HepG2 (cell line): ENCODE data around the gene CARD9. TPM values are rescaled to one million over a fixed set of nuclear protein-coding genes. Genes with fewer than 3 reads are reported as not detected.

Experiments used
- ARHGAP35 ChIP-seq: sonication (generic); formaldehyde crosslinking; IDR thresholded peaks from 2 replicates; pipeline ENCODE4 v1.9.0; 2022; ENCODE audit warnings: mild to moderate bottlenecking, inconsistent platforms, moderate library complexity, missing genetic modification reagents, borderline replicate concordance
- ATM ChIP-seq: fragments of 450-650 bp; IDR thresholded peaks from 2 replicates; pipeline ENCODE4 v1.7.1; 2017; ENCODE audit warnings: mild to moderate bottlenecking, borderline replicate concordance
- E2F5 ChIP-seq: sonication (generic); formaldehyde crosslinking; conservative IDR thresholded peaks from 2 replicates; pipeline ENCODE4 v1.4.0; 2020; ENCODE audit warnings: missing genetic modification reagents
- FOXK2 ChIP-seq: fragments of 450-650 bp; IDR thresholded peaks from 2 replicates; pipeline ENCODE4 v1.6.1; 2016
- HNRNPK ChIP-seq: fragments of 200-400 bp; formaldehyde crosslinking; IDR thresholded peaks from 2 replicates; pipeline ENCODE4 v1.6.1; 2018; ENCODE audit warnings: low read length, low read depth, moderate library complexity, mild to moderate bottlenecking; ENCODE audit not compliant: poor library complexity, severe bottlenecking
- KDM6A ChIP-seq: IDR thresholded peaks from 2 replicates; pipeline ENCODE4 v1.6.1; 2016; ENCODE audit warnings: low read depth
- KLF13 ChIP-seq: sonication (generic); formaldehyde crosslinking; IDR thresholded peaks from 2 replicates; pipeline ENCODE4 v1.4.0; 2020; ENCODE audit warnings: mild to moderate bottlenecking, missing genetic modification reagents
- MTF1 ChIP-seq: sonication (generic); formaldehyde crosslinking; IDR thresholded peaks from 2 replicates; pipeline ENCODE4 v1.5.0; 2020; ENCODE audit warnings: missing genetic modification reagents
- MZF1 ChIP-seq: sonication (generic); formaldehyde crosslinking; IDR thresholded peaks from 2 replicates; pipeline ENCODE4 v1.8.1; 2023; ENCODE audit warnings: mild to moderate bottlenecking, missing genetic modification reagents, borderline replicate concordance
- PHF5A ChIP-seq: IDR thresholded peaks from one replicate; pipeline ENCODE4 v1.6.1; 2018; ENCODE audit warnings: low read depth, missing genetic modification reagents; ENCODE audit not compliant: unreplicated experiment
- PITX1 ChIP-seq: sonication (generic); formaldehyde crosslinking; IDR thresholded peaks from 2 replicates; pipeline ENCODE4 v1.5.1; 2020; ENCODE audit warnings: mild to moderate bottlenecking, missing genetic modification reagents
- SRSF1 ChIP-seq: fragments of 200-400 bp; formaldehyde crosslinking; optimal IDR thresholded peaks from 2 replicates; pipeline ENCODE3; 2017; ENCODE audit warnings: mild to moderate bottlenecking, low read depth, low read length, moderate library complexity
- SRY ChIP-seq: sonication (generic); formaldehyde crosslinking; IDR thresholded peaks from 2 replicates; pipeline ENCODE4 v1.8.0; 2022; ENCODE audit warnings: mild to moderate bottlenecking, missing genetic modification reagents
- TSC22D2 ChIP-seq: sonication (generic); formaldehyde crosslinking; IDR thresholded peaks from 2 replicates; pipeline ENCODE4 v1.5.1; 2020; ENCODE audit warnings: missing genetic modification reagents, mild to moderate bottlenecking, borderline replicate concordance
- ZBTB43 ChIP-seq: sonication (generic); formaldehyde crosslinking; conservative IDR thresholded peaks from 2 replicates; pipeline ENCODE4 v1.4.0; 2020; ENCODE audit warnings: missing genetic modification reagents
- ZNF251 ChIP-seq: sonication (generic); formaldehyde crosslinking; IDR thresholded peaks from 2 replicates; pipeline ENCODE4 v1.9.0; 2021; ENCODE audit warnings: mild to moderate bottlenecking, missing genetic modification reagents
- ZNF510 ChIP-seq: sonication (generic); formaldehyde crosslinking; IDR thresholded peaks from 2 replicates; pipeline ENCODE4 v1.4.0; 2020; ENCODE audit warnings: low read depth, mild to moderate bottlenecking, missing genetic modification reagents
- ZNF557 ChIP-seq: sonication (generic); formaldehyde crosslinking; IDR thresholded peaks from 2 replicates; pipeline ENCODE4 v1.4.0; 2020; ENCODE audit warnings: missing genetic modification reagents
- ZNF597 ChIP-seq: sonication (generic); formaldehyde crosslinking; IDR thresholded peaks from 2 replicates; pipeline ENCODE4 v1.5.0; 2020; ENCODE audit warnings: missing genetic modification reagents
- ZNF598 ChIP-seq: sonication (generic); formaldehyde crosslinking; IDR thresholded peaks from 2 replicates; pipeline ENCODE4 v1.5.1; 2020; ENCODE audit warnings: mild to moderate bottlenecking, missing genetic modification reagents, borderline replicate concordance
- ZNF607 ChIP-seq: sonication (generic); formaldehyde crosslinking; IDR thresholded peaks from 2 replicates; pipeline ENCODE4 v1.5.1; 2020; ENCODE audit warnings: missing genetic modification reagents, mild to moderate bottlenecking, borderline replicate concordance
- ZNF639 ChIP-seq: conservative IDR thresholded peaks from 2 replicates; pipeline ENCODE4 v1.6.1; 2018; ENCODE audit warnings: missing genetic modification reagents
- ZNF749 ChIP-seq: sonication (generic); formaldehyde crosslinking; IDR thresholded peaks from 2 replicates; pipeline ENCODE4 v1.8.0; 2022; ENCODE audit warnings: mild to moderate bottlenecking, missing genetic modification reagents, moderate library complexity, borderline replicate concordance
- polyA plus RNA-seq, 8 experiments: library from polyadenylated mRNA; depleted of rRNA in 3 of 8; stranded (reverse) in 7 of 8; unstranded in 1 of 8; fragments of >200 nt; fragmentation: Illumina TruSeq in 4 of 8; extraction: Trizol in 4 of 8; gene quantifications; 2 replicates each; pipeline versions ENCODE4 v1.2.1 to v1.2.3, GENCODE V29; 2011 to 2016; ENCODE audit warnings: low read depth in 4 of 8, missing spikeins in 1 of 8, mixed read lengths in 1 of 8; ENCODE audit not compliant: insufficient read depth in 1 of 8
- total RNA-seq, 5 experiments: library from RNA; depleted of rRNA; stranded (reverse); fragments of >200 nt; fragmentation: Illumina TruSeq; extraction: Trizol; gene quantifications; 2 replicates each; pipeline ENCODE4 v1.2.3, GENCODE V29; 2016; ENCODE audit warnings: low read depth in 1 of 5
- TF ChIP-seq, protein P1 (sequence below): IDR thresholded peaks from 2 replicates; pipeline ENCODE4 v1.6.1; 2016

The CARD9 gene
- total and polyA plus RNA-seq, 2 of the 13 experiments (the other 11 are each of a cell fraction or from before 2014, with no cell fraction given): 3.3 to 7.4 TPM

- no peak for TF ChIP-seq ZNF597 (CRISPR knock-in tag)
- TF ChIP-seq ARHGAP35 (CRISPR knock-in tag): peak; percentile 67; the same call in 1 of the 2 replicates
- peak; percentile 95 for TF ChIP-seq SRY (CRISPR knock-in tag)
- no peak for TF ChIP-seq PHF5A (CRISPR knock-in tag)
- TF ChIP-seq TSC22D2: peak; percentile 91
- TF ChIP-seq ZNF251 (CRISPR knock-in tag): no peak
- TF ChIP-seq HNRNPK: no peak
- no peak for TF ChIP-seq FOXK2
- peak; percentile 78 for TF ChIP-seq E2F5
- TF ChIP-seq ZNF749: peak; percentile 69; the same call in 1 of the 2 replicates
- TF ChIP-seq ZNF510 (CRISPR knock-in tag): no peak
- no peak for TF ChIP-seq ZNF598 (CRISPR knock-in tag)
- TF ChIP-seq ZBTB43: peak; percentile 85
- peak; percentile 81; the same call in 1 of the 2 replicates for TF ChIP-seq MTF1 (CRISPR knock-in tag)
- no peak for TF ChIP-seq KLF13 (CRISPR knock-in tag)
- TF ChIP-seq ZNF557 (CRISPR knock-in tag): peak; percentile 28; the same call in 1 of the 2 replicates
- TF ChIP-seq ZNF639 (CRISPR knock-in tag): peak; percentile 65; the same call in 1 of the 2 replicates
- no peak for TF ChIP-seq SRSF1
- no peak for TF ChIP-seq KDM6A (CRISPR knock-in tag)
- no peak for TF ChIP-seq MZF1 (CRISPR knock-in tag)
- TF ChIP-seq, protein P1, sequence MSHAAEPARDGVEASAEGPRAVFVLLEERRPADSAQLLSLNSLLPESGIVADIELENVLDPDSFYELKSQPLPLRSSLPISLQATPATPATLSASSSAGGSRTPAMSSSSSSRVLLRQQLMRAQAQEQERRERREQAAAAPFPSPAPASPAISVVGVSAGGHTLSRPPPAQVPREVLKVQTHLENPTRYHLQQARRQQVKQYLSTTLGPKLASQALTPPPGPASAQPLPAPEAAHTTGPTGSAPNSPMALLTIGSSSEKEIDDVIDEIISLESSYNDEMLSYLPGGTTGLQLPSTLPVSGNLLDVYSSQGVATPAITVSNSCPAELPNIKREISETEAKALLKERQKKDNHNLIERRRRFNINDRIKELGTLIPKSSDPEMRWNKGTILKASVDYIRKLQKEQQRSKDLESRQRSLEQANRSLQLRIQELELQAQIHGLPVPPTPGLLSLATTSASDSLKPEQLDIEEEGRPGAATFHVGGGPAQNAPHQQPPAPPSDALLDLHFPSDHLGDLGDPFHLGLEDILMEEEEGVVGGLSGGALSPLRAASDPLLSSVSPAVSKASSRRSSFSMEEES (CRISPR knock-in tag): 0 out of 2 replicates have a peak, but pooled peaks have one; percentile 37
- no peak for TF ChIP-seq ATM
- no peak for TF ChIP-seq PITX1 (CRISPR knock-in tag)
- peak; percentile 95 for TF ChIP-seq ZNF607 (CRISPR knock-in tag)
These were observed 10.1 kb downstream of the CARD9 start, which contains the start of gene DNLZ (continued) for GRCh38 chr9:136363106-136363948.
